ENCODE results near the gene KIFAP3.

The KIFAP3 gene

DNA sequence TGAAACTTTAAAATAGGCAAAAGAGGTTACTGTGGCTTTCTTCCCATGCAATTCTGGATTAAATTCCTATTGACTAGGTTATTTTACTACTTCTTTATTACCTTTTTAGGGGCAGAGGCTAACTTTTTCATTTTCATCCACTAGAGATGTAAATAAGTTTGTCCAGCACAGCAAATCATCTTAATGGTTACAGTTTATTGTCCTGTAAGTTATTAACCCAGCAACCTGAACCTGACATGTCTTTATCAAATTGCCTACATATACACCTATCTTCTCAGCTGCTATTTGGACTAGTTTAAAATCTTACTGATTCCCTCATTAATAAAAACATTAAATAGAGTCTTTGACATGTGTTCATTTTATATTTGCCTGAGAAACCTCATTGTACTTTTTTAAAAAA lies 173.9 kb downstream of the KIFAP3 start:
- no peak for TF ChIP-seq ZFX (IDR thresholded peaks at IDR 0.05; ENCODE audit: borderline replicate concordance)
- TF ChIP-seq, protein P1, sequence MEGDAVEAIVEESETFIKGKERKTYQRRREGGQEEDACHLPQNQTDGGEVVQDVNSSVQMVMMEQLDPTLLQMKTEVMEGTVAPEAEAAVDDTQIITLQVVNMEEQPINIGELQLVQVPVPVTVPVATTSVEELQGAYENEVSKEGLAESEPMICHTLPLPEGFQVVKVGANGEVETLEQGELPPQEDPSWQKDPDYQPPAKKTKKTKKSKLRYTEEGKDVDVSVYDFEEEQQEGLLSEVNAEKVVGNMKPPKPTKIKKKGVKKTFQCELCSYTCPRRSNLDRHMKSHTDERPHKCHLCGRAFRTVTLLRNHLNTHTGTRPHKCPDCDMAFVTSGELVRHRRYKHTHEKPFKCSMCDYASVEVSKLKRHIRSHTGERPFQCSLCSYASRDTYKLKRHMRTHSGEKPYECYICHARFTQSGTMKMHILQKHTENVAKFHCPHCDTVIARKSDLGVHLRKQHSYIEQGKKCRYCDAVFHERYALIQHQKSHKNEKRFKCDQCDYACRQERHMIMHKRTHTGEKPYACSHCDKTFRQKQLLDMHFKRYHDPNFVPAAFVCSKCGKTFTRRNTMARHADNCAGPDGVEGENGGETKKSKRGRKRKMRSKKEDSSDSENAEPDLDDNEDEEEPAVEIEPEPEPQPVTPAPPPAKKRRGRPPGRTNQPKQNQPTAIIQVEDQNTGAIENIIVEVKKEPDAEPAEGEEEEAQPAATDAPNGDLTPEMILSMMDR (IDR thresholded peaks at IDR 0.05), result no peak
- no peak overlapping the region for H3K27ac ChIP-seq

DNA sequence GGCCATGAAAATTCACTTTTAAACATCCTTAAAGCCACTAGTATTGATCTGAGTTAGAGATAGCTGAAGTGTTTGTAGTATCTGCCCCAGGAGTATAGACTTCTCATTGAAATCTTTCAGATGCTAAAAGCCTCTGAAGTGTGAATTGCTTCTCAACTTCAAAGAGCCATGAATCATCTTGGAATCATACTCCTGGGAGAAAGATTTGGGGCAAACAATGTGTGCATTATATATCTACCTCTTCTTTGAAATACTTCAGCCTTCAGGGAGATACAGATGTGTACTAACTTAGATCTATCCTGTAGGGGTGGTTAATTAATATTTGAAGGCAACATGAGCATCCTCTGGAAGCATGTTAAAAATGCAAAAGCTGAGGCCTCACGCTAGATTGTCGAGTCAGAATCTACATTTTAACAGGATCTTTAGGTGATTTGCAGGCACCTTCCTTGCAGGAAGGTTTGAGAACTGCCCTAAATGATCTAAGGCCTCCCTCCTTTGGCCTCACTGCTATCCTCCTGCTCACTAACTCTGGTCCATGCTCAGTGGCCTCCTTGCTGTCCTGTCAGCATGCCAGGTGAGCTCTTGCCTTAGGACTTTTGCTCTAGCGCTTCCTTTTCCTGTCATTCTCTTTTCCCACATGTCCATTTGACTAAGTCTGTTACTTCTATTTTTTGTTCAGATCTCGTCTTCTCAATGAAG lies 174.8 kb downstream of the KIFAP3 start:
- TF ChIP-seq ZFX (IDR thresholded peaks at IDR 0.05; ENCODE audit: borderline replicate concordance), result no peak
- TF ChIP-seq, protein P1 (IDR thresholded peaks at IDR 0.05), result no peak
- H3K27ac ChIP-seq, result no peak overlapping the region

DNA sequence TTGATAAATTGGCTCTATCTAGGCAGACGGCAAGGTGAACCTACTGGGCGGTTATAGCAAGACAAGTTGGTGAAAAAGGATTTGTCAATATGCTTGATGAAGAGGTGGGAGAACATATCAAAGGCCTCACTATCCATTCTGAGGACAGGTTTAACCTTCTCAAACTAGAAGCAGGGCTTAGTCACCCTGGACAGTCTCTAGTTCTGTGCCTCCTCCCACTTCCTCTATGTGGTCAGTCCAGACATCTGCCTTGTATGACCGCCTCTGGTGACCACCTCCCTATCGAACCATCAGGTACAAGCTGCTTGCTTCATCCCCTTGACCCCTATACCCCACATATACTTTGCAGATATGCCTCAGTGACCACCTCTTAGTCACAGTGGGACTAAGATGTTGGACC lies 178.5 kb downstream of the KIFAP3 start:
- no peak for TF ChIP-seq ZFX (IDR thresholded peaks at IDR 0.05; ENCODE audit: borderline replicate concordance)
- TF ChIP-seq, protein P1 (IDR thresholded peaks at IDR 0.05), result no peak
- no peak overlapping the region for H3K27ac ChIP-seq

DNA sequence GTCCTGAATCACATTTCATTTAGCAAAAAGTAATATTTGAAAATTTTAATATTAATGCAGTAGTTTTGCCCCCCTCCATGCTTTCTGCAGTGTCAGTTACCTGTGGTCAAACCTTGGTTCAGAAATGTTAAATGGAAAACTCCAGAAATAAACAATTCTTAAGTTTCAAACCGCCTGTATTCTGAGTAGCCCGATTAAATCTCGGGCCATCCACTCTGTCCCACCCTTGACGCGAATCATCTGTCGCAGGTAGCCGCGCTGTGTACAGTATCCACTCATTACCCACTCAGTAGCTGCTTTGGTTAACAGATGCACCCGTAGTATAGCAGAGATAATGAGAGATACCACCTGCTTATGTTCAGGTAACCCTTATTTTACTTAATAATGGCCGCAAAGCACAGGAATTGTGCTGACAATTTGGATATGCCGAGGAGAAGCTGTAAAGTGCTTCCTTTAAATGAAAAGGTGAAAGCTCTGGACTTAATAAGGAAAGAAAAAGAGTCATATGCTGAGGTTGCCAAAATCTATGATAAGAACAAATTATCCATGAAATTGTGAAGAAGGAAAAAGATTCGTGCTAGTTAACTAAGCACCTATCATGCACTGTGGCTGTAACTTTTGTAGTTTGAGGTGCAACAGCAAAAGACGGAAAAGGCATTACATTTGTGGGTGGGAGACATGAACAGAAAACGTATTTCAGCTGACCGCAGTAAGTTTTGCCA lies 179.9 kb downstream of the KIFAP3 start:
- TF ChIP-seq ZFX (IDR thresholded peaks at IDR 0.05; ENCODE audit: borderline replicate concordance), result no peak
- TF ChIP-seq, protein P1 (IDR thresholded peaks at IDR 0.05), result no peak
- H3K27ac ChIP-seq, result peak overlapping the region; percentile 87

DNA sequence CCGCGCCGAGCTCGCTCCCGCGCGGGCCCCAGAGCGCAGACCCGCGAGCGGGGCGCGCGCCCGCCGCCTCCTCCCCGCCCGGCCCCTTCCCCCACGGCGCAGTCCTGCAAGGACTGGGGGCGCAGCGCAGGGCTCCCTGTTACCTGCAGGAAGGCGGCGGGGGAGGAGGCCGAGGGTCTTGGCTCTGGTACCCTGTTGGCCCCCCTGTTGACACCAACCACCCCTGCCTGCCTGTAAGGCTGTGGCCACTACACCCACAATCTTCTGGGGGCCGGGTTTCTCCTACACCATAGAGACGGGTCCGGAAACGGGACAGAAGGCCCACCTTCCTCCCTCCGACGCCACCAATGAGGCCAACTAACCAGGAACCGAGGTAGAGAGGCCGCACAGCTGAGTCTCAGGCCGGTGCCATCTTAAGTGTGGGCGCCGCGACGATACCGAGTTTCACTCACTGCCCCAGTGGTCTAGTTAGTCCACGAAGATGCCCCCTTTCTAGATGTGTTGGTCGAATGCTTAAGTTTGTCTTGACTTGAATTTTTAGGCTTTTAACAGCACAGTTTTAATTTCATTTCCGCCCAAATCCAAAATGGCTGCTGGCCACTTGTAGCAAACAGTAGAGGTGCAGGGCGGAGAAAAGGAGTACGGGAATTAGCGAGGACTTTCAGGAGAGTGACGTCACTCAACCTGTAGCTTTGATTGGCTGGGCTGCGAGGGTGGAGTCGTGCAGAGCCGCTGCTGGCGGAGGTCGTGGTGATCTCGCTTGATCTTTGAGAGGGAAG lies 180.7 kb downstream of the KIFAP3 start, which contains the start of gene SCYL3:
SCYL3 (minus strand) TSS at position 252 of the 779 bp plus-strand sequence. CDS start 5,056 bp downstream, outside the sequence.
- H3K27ac ChIP-seq, result peak within 1 kb of the TSS; percentile 87
- TF ChIP-seq, protein P1 (IDR thresholded peaks at IDR 0.05), result no peak
- no peak for TF ChIP-seq ZFX (IDR thresholded peaks at IDR 0.05; ENCODE audit: borderline replicate concordance)

DNA sequence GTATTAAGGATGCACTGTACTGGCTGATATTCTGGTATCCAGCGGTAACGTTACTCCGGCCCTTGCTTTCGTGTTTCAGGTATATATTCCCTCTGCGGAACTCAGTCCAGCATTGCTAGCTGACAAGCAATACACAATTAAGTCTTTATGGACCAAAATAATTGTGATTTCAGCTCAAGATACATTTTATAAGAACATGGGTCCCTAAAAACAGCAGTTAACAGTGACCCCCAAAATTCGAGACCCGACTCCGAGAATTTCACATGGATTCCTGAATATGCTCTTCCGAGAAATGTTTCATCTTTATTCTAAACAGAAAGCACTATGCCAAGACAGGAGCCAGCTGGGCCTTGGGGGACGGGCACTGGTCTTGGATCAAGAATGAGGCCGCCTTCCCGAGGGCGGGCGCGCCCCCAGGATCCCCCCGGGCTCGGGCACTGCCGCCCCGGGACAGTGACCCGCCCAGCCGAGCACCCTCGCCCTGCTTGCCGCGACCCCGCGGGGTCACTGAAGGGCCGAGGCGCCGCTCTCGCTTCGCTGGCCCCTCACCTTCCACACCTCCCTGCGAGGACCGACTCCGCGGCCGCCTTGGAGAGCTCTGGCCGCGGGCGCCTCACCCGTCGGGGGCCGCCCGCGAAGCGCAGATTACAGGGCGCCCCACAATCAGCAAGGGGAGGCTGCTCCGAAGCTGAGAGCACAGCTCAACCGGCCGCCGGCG lies 181.4 kb downstream of the KIFAP3 start:
- peak overlapping the region; percentile 87 for H3K27ac ChIP-seq
- TF ChIP-seq, protein P1 (IDR thresholded peaks at IDR 0.05), result no peak
- no peak for TF ChIP-seq ZFX (IDR thresholded peaks at IDR 0.05; ENCODE audit: borderline replicate concordance)
